T-cell (primary cell): ENCODE data around the gene CELF4. TPM values are rescaled to one million over a fixed set of nuclear protein-coding genes. Genes with fewer than 3 reads are reported as not detected.

ENCODE experiments used
- ATAC-seq, 4 experiments: fragments of 200-7000 bp in 3 of 4; fragments of 150-1000 bp in 1 of 4; cut with Tn5 transposase; replicated peaks in 1 of 4; 1 replicate in 3 of 4; 2 replicates in 1 of 4; pipeline ENCODE4 v1.10.0; 2021; ENCODE audit warnings: moderate library complexity in 3 of 4, mild to moderate bottlenecking in 2 of 4, moderate number of reproducible peaks in 1 of 4
- CTCF ChIA-PET, 2 donors: fragments of 300-600 bp; sonication (Branson Sonifier 250); formaldehyde crosslinking; loops; one replicate each; lab custom pipeline; 2022; ENCODE audit warnings: antibody characterized with exemption in 2 of 2; lab: Charles Lee
- POLR2A ChIA-PET, 2 donors: fragments of 300-600 bp; sonication (Branson Sonifier 250); formaldehyde crosslinking; loops; one replicate each; lab custom pipeline; 2022; ENCODE audit warnings: antibody characterized with exemption in 2 of 2; lab: Charles Lee
- DNase-seq, 35 experiments: peaks; one replicate each; pipeline versions ENCODE4 v3.0.0 to v3.0.0-alpha.2; 2013 to 2023
- H3K27ac ChIP-seq: one replicate; pipeline ENCODE4 v1.5.1; 2013; ENCODE audit warnings: low read length
- H3K27me3 ChIP-seq, 2 experiments: replicated peaks in 1 of 2; 1 replicate in 1 of 2; 2 replicates in 1 of 2; pipeline versions ENCODE4 v1.6.1 to v1.7.0; 2013; ENCODE audit warnings: low read length in 1 of 2, mixed read lengths in 1 of 2; ENCODE audit not compliant: control insufficient read depth in 2 of 2, insufficient read depth in 2 of 2; ENCODE audit errors: extremely low read depth in 1 of 2
- H3K36me3 ChIP-seq, 2 donors: 1 replicate in 1 of 2; 2 replicates in 1 of 2; pipeline versions ENCODE4 v1.6.1 to v1.7.0; 2013; ENCODE audit warnings: low read length in 1 of 2; ENCODE audit not compliant: control insufficient read depth in 2 of 2, insufficient read depth in 1 of 2; ENCODE audit errors: extremely low read depth in 1 of 2
- H3K4me1 ChIP-seq, 2 experiments: 1 replicate in 1 of 2; 2 replicates in 1 of 2; pipeline versions ENCODE4 v1.6.1 to v1.7.0; 2013; ENCODE audit warnings: low read length in 2 of 2, mixed read lengths in 1 of 2; ENCODE audit not compliant: insufficient read depth in 2 of 2, control insufficient read depth in 1 of 2; ENCODE audit errors: extremely low read depth in 1 of 2
- H3K4me3 ChIP-seq, 2 donors: 1 replicate in 1 of 2; 2 replicates in 1 of 2; pipeline versions ENCODE4 v1.5.1 to v1.7.0; 2013; ENCODE audit warnings: mild to moderate bottlenecking in 2 of 2, low read length in 1 of 2, moderate library complexity in 1 of 2; ENCODE audit not compliant: control insufficient read depth in 1 of 2; ENCODE audit errors: extremely low read depth in 1 of 2
- H3K9me3 ChIP-seq: 2 replicates; pipeline ENCODE4 v1.7.0; 2013
- H3K27ac Mint-ChIP-seq, 2 donors: one replicate each; pipeline ENCODE4 v1.8.0; 2020 to 2021; ENCODE audit warnings: mild to moderate bottlenecking in 2 of 2, mixed read lengths in 2 of 2
- H3K27me3 Mint-ChIP-seq, 2 donors: one replicate each; pipeline ENCODE4 v1.8.0; 2021 to 2022; ENCODE audit warnings: mixed read lengths in 2 of 2
- H3K36me3 Mint-ChIP-seq: one replicate; pipeline ENCODE4 v1.8.0; 2021; ENCODE audit warnings: mixed read lengths
- H3K4me1 Mint-ChIP-seq, 3 donors: one replicate each; pipeline ENCODE4 v1.8.0; 2020 to 2022; ENCODE audit warnings: mixed read lengths in 3 of 3, mild to moderate bottlenecking in 1 of 3
- H3K4me3 Mint-ChIP-seq, 3 donors: one replicate each; pipeline ENCODE4 v1.8.0; 2020 to 2022; ENCODE audit warnings: mild to moderate bottlenecking in 3 of 3, mixed read lengths in 3 of 3, moderate library complexity in 3 of 3
- H3K9me3 Mint-ChIP-seq, 3 donors: one replicate each; pipeline ENCODE4 v1.8.0; 2020 to 2022; ENCODE audit warnings: mixed read lengths in 3 of 3
- WGBS: methylation state at CpG from one replicate; pipeline ENCODE4 v1.1.5; 2013; ENCODE audit warnings: missing lambda C conversion rate; ENCODE audit not compliant: insufficient coverage; 5-methylcytosine and 5-hydroxymethylcytosine counted together
- total RNA-seq, 35 experiments: library from RNA in 6 of 35; stranded (reverse) in 6 of 35; fragments of 120-200 nt in 1 of 35; gene quantifications; one replicate each; pipeline versions ENCODE4 v1.2.1 to v1.2.4 and lab custom pipeline; 2013 to 2026

CELF4 gene
- total RNA-seq, 5 donors from 2014 or later (not counting 1 experiment from before 2014, with no cell fraction given) = not detected

GRCh38 chr18:37252342-37252741, 313.3 kb downstream of the CELF4 start:
- Mint-ChIP-seq H3K27ac (no peak overlapping the region), H3K36me3 (no peaks in the 10 kb centered on the region), H3K9me3 (no peaks in the 10 kb centered on the region), H3K4me3 (peak overlapping the region in 1 of 3 donors; percentile 58), H3K4me1 (peaks cover 6 to 11% (median 11%) of the 10 kb centered on the region in 3 donors), H3K27me3 (peaks cover 50 to 65% of the 10 kb centered on the region in 2 donors)
- Histone ChIP-seq H3K27me3 (peaks cover 8 to 83% of the 10 kb centered on the region in 2 experiments), H3K9me3 (no peaks in the 10 kb centered on the region), H3K27ac (no peak overlapping the region), H3K36me3 (no peaks in the 10 kb centered on the region), H3K4me3 (no peak overlapping the region), H3K4me1 (no peaks in the 10 kb centered on the region)
- no peak for DNase-seq
- ChIA-PET CTCF (no interaction called here), POLR2A (no interaction called here)
- 65% methylated on average over 3 of the region's 3 CpGs for WGBS
- no peak for ATAC-seq

GRCh38 chr18:37251679-37252078, 313.9 kb downstream of the CELF4 start:
- H3K4me3 Mint-ChIP-seq = no peak overlapping the region
- ChIA-PET CTCF (no interaction called here), POLR2A (no interaction called here)
- H3K27ac ChIP-seq = no peak overlapping the region
- no peak overlapping the region for H3K27ac Mint-ChIP-seq
- no peaks in the 10 kb centered on the region for H3K9me3 ChIP-seq
- DNase-seq (no peak), ATAC-seq (no peak)
- no peaks in the 10 kb centered on the region for H3K36me3 ChIP-seq
- H3K4me3 ChIP-seq = no peak overlapping the region
- peaks cover 0 to 3% (median 0%) of the 10 kb centered on the region in 3 donors for H3K9me3 Mint-ChIP-seq
- peaks cover 6 to 11% (median 11%) of the 10 kb centered on the region in 3 donors for H3K4me1 Mint-ChIP-seq
- peaks cover 50 to 62% of the 10 kb centered on the region in 2 donors for H3K27me3 Mint-ChIP-seq
- 73% methylated on average over 3 of the region's 3 CpGs for WGBS
- H3K27me3 ChIP-seq = peaks cover 8 to 78% of the 10 kb centered on the region in 2 experiments
- H3K4me1 ChIP-seq = no peaks in the 10 kb centered on the region
- H3K36me3 Mint-ChIP-seq = no peaks in the 10 kb centered on the region

GRCh38 chr18:37249895-37250618, 315.5 kb downstream of the CELF4 start:
- no peaks in the 10 kb centered on the region for H3K36me3 ChIP-seq
- H3K4me3 Mint-ChIP-seq = no peak overlapping the region
- peaks cover 5 to 67% of the 10 kb centered on the region in 2 experiments for H3K27me3 ChIP-seq
- peaks cover 46 to 52% of the 10 kb centered on the region in 2 donors for H3K27me3 Mint-ChIP-seq
- POLR2A ChIA-PET = no interaction called here
- CTCF ChIA-PET = no interaction called here
- no peak overlapping the region for H3K27ac ChIP-seq
- H3K4me1 ChIP-seq = no peaks in the 10 kb centered on the region
- H3K4me3 ChIP-seq = no peak overlapping the region
- no peaks in the 10 kb centered on the region for H3K36me3 Mint-ChIP-seq
- no peaks in the 10 kb centered on the region for H3K9me3 ChIP-seq
- no peak for DNase-seq
- H3K4me1 Mint-ChIP-seq = peaks cover 6 to 8% (median 6%) of the 10 kb centered on the region in 3 donors
- ATAC-seq = no peak
- H3K9me3 Mint-ChIP-seq = peaks cover 0 to 3% (median 0%) of the 10 kb centered on the region in 3 donors
- H3K27ac Mint-ChIP-seq = no peak overlapping the region
- 67% methylated on average over 5 of the region's 6 CpGs for WGBS

- Mint-ChIP-seq H3K4me3 (no peak overlapping the region), H3K9me3 (peaks cover 3% of the 10 kb centered on the region in 3 donors), H3K4me1 (peaks cover 0 to 4% (median 0%) of the 10 kb centered on the region in 3 donors), H3K27ac (no peak overlapping the region), H3K36me3 (no peaks in the 10 kb centered on the region), H3K27me3 (peaks cover 45 to 50% of the 10 kb centered on the region in 2 donors)
- Histone ChIP-seq H3K4me1 (no peaks in the 10 kb centered on the region), H3K9me3 (no peaks in the 10 kb centered on the region), H3K27me3 (peaks cover 5 to 63% of the 10 kb centered on the region in 2 experiments), H3K36me3 (no peaks in the 10 kb centered on the region), H3K4me3 (no peak overlapping the region), H3K27ac (no peak overlapping the region)
- WGBS = 70% methylated on average over 8 of the region's 11 CpGs
- no peak for ATAC-seq
- DNase-seq = no peak
- POLR2A ChIA-PET = no interaction called here
- CTCF ChIA-PET = no interaction called here
Observed at GRCh38 chr18:37249171-37249886, 316.3 kb downstream of the CELF4 start.

- peaks cover 52 to 55% of the 10 kb centered on the region in 2 donors for H3K27me3 Mint-ChIP-seq
- H3K27ac ChIP-seq = no peak overlapping the region
- no peaks in the 10 kb centered on the region for H3K9me3 ChIP-seq
- DNase-seq = no peak
- no peaks in the 10 kb centered on the region for H3K36me3 ChIP-seq
- 83% methylated on average over 2 of the region's 5 CpGs for WGBS
- peaks cover 1 to 8% (median 6%) of the 10 kb centered on the region in 3 donors for H3K4me1 Mint-ChIP-seq
- ChIA-PET POLR2A (no interaction called here), CTCF (no interaction called here)
- no peaks in the 10 kb centered on the region for H3K4me1 ChIP-seq
- H3K27me3 ChIP-seq = peaks cover 5 to 62% of the 10 kb centered on the region in 2 experiments
- peaks cover 3% of the 10 kb centered on the region in 3 donors for H3K9me3 Mint-ChIP-seq
- no peak for ATAC-seq
- H3K4me3 ChIP-seq = no peak overlapping the region
- no peak overlapping the region for H3K4me3 Mint-ChIP-seq
- no peak overlapping the region for H3K27ac Mint-ChIP-seq
- H3K36me3 Mint-ChIP-seq = no peaks in the 10 kb centered on the region
Observed at GRCh38 chr18:37248281-37248680, 317.3 kb downstream of the CELF4 start.

- ATAC-seq = no peak
- WGBS = 100% methylated on average over 2 of the region's 10 CpGs
- Mint-ChIP-seq H3K4me3 (no peak overlapping the region), H3K27ac (no peak overlapping the region), H3K4me1 (peaks cover 1 to 6% (median 5%) of the 10 kb centered on the region in 3 donors), H3K36me3 (no peaks in the 10 kb centered on the region), H3K9me3 (peaks cover 3% of the 10 kb centered on the region in 3 donors), H3K27me3 (peaks cover 51 to 52% of the 10 kb centered on the region in 2 donors)
- H3K9me3 ChIP-seq = no peaks in the 10 kb centered on the region
- no peaks in the 10 kb centered on the region for H3K36me3 ChIP-seq
- H3K27ac ChIP-seq = no peak overlapping the region
- DNase-seq = no peak
- ChIA-PET CTCF (no interaction called here), POLR2A (no interaction called here)
- peaks cover 5 to 59% of the 10 kb centered on the region in 2 experiments for H3K27me3 ChIP-seq
- no peaks in the 10 kb centered on the region for H3K4me1 ChIP-seq
- no peak overlapping the region for H3K4me3 ChIP-seq
Observed at GRCh38 chr18:37247497-37248161, 318.0 kb downstream of the CELF4 start.
